HepG2 (cell line): ENCODE data around the gene PBLD. TPM values are rescaled to one million over a fixed set of nuclear protein-coding genes. Genes with fewer than 3 reads are reported as not detected.
A peak's percentile ranks its signal among the peaks of the same experiment; 100 is the strongest.

ENCODE experiments used
- DMTF1 ChIP-seq: sonication (generic); formaldehyde crosslinking; IDR thresholded peaks from 2 replicates; pipeline ENCODE4 v1.4.0; 2020; ENCODE audit warnings: mild to moderate bottlenecking, missing genetic modification reagents
- EP300 ChIP-seq, 3 experiments: sonication (generic) in 1 of 3; formaldehyde crosslinking in 1 of 3; IDR thresholded peaks; 2 replicates each; pipeline versions ENCODE4 v1.5.1 to v1.6.1; 2011 to 2020; ENCODE audit warnings: low read depth in 2 of 3, low read length in 2 of 3, borderline replicate concordance in 1 of 3, improper control_type of control experiment in 1 of 3, mild to moderate bottlenecking in 1 of 3, missing genetic modification reagents in 1 of 3, moderate library complexity in 1 of 3
- ETV5 ChIP-seq: IDR thresholded peaks from 2 replicates; pipeline ENCODE4 v1.6.1; 2018; ENCODE audit warnings: missing biosample characterization, missing genetic modification reagents, inconsistent platforms, borderline replicate concordance
- FOXK1 ChIP-seq: sonication (generic); formaldehyde crosslinking; IDR thresholded peaks from 2 replicates; pipeline ENCODE4 v1.4.0; 2020; ENCODE audit warnings: low read depth, missing genetic modification reagents, borderline replicate concordance
- HMG20A ChIP-seq: IDR thresholded peaks from 2 replicates; pipeline ENCODE4 v1.6.1; 2016; ENCODE audit warnings: borderline replicate concordance
- KDM2A ChIP-seq: sonication (generic); formaldehyde crosslinking; IDR thresholded peaks from 2 replicates; pipeline ENCODE4 v1.4.0; 2020; ENCODE audit warnings: low read depth, missing genetic modification reagents, borderline replicate concordance
- SMAD9 ChIP-seq: sonication (generic); formaldehyde crosslinking; IDR thresholded peaks from 2 replicates; pipeline ENCODE4 v1.5.1; 2020; ENCODE audit warnings: mild to moderate bottlenecking, missing genetic modification reagents
- SOX13 ChIP-seq, 3 experiments: fragments of 450-650 bp in 1 of 3; sonication (generic) in 1 of 3; formaldehyde crosslinking in 1 of 3; IDR thresholded peaks in 2 of 3; conservative IDR thresholded peaks in 1 of 3; 2 replicates each; pipeline versions ENCODE4 v1.5.0 to v1.6.1; 2016 to 2020; ENCODE audit warnings: antibody characterized with exemption in 1 of 3, mild to moderate bottlenecking in 1 of 3, missing compliant biosample characterization in 1 of 3, missing genetic modification reagents in 1 of 3, moderate library complexity in 1 of 3
- ZBED4 ChIP-seq: sonication (generic); formaldehyde crosslinking; IDR thresholded peaks from 2 replicates; pipeline ENCODE4 v1.4.0; 2020; ENCODE audit warnings: missing genetic modification reagents, borderline replicate concordance
- ZEB1 ChIP-seq: IDR thresholded peaks from 2 replicates; pipeline ENCODE4 v1.6.1; 2012; ENCODE audit warnings: mild to moderate bottlenecking, low read depth, inconsistent platforms; ENCODE audit not compliant: insufficient replicate concordance
- ZFAT ChIP-seq: sonication (generic); formaldehyde crosslinking; conservative IDR thresholded peaks from 2 replicates; pipeline ENCODE4 v1.8.1; 2023; ENCODE audit warnings: missing genetic modification reagents, inconsistent platforms
- ZNF10 ChIP-seq: sonication (generic); formaldehyde crosslinking; IDR thresholded peaks from 2 replicates; pipeline ENCODE4 v1.4.0; 2020; ENCODE audit warnings: mild to moderate bottlenecking, low read depth, missing genetic modification reagents, borderline replicate concordance
- ZNF772 ChIP-seq: sonication (generic); formaldehyde crosslinking; IDR thresholded peaks from 2 replicates; pipeline ENCODE4 v1.5.0; 2020; ENCODE audit warnings: mild to moderate bottlenecking, missing genetic modification reagents
- ZNF800 ChIP-seq: sonication (generic); formaldehyde crosslinking; IDR thresholded peaks from 2 replicates; pipeline ENCODE4 v1.4.0; 2020; ENCODE audit warnings: missing genetic modification reagents
- ZNF891 ChIP-seq: sonication (generic); formaldehyde crosslinking; IDR thresholded peaks from 2 replicates; pipeline ENCODE4 v1.5.0; 2020; ENCODE audit warnings: mild to moderate bottlenecking, missing genetic modification reagents
- polyA plus RNA-seq, 8 experiments: library from polyadenylated mRNA; depleted of rRNA in 3 of 8; stranded (reverse) in 7 of 8; unstranded in 1 of 8; fragments of >200 nt; fragmentation: Illumina TruSeq in 4 of 8; extraction: Trizol in 4 of 8; gene quantifications; 2 replicates each; pipeline versions ENCODE4 v1.2.1 to v1.2.3, GENCODE V29; 2011 to 2016; ENCODE audit warnings: low read depth in 4 of 8, missing spikeins in 1 of 8, mixed read lengths in 1 of 8; ENCODE audit not compliant: insufficient read depth in 1 of 8
- total RNA-seq, 5 experiments: library from RNA; depleted of rRNA; stranded (reverse); fragments of >200 nt; fragmentation: Illumina TruSeq; extraction: Trizol; gene quantifications; 2 replicates each; pipeline ENCODE4 v1.2.3, GENCODE V29; 2016; ENCODE audit warnings: low read depth in 1 of 5
- TF ChIP-seq, protein P1 (sequence below): sonication (generic); formaldehyde crosslinking; IDR thresholded peaks from 2 replicates; pipeline ENCODE4 v1.8.1; 2023; ENCODE audit warnings: missing genetic modification reagents, mild to moderate bottlenecking, borderline replicate concordance

PBLD gene
- total and polyA plus RNA-seq, 2 of the 13 experiments (the other 11 are each of a cell fraction or from before 2014, with no cell fraction given): 0.42 to 3.1 TPM

DNA sequence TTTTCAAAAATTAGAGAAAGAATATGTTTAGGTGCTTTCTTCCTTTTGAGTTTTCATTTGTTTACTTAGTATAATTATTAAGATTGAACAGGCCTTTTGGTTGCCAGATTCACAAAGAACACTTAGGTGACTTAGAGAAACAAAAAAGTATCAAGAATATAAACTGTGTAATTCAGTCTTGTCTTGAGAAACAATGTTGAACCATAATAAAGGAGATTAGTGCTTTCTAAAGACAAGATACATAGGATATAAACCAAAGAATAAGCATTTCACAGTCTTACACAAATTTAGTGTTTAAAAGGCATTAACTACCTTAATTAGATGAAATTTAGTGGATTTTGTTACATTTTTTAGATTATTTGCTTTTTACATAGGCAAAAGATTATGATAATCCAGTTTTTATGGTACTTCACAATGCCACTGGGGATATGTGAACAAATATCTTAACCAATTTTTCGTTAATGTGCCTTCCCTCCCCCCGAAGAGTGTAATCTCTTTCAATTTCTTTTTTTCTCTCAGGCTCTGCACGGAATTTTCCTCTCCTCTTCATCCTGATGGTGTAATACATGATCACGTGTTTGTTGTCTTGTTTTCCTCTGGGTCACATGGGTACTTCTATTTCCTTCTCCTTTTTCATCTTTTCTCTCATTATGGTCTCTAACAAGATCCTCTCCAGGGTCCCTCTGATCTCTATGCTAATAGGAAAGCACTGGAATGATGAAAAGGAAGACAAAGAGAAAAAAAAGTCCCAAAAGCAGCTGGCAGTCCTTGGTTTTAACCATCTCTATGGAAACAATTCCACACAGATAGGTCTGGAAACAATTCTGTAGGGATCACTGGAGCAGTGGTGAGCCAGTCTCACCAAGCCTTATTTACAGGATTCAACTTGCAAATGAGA is 4.6 kb downstream of the PBLD start (continued):
- TF ChIP-seq ZNF800 (CRISPR knock-in tag) (no peak), ZNF10 (CRISPR knock-in tag) (no peak), FOXK1 (peak; percentile 49; the same call in 1 of the 2 replicates), SOX13 (IDR thresholded peaks at IDR 0.05) (no peak), SOX13 (CRISPR knock-in tag; conservative IDR thresholded peaks at IDR 0.05 in 1 of 2, IDR thresholded peaks at IDR 0.05 in 1 of 2) (peak in 1 of 2 experiments; percentile 37; a peak in 1 of 4 replicates), HMG20A (CRISPR knock-in tag) (0 out of 2 replicates have a peak, but pooled peaks have one; percentile 7), SMAD9 (CRISPR knock-in tag) (no peak), ZFAT (CRISPR knock-in tag) (no peak), KDM2A (CRISPR knock-in tag) (no peak), ZNF891 (no peak), ZBED4 (CRISPR knock-in tag) (no peak), ZEB1 (no peak), ZNF772 (no peak), ETV5 (CRISPR knock-in tag) (no peak), EP300 (IDR thresholded peaks at IDR 0.05; ENCODE audit: low read depth in 2 of 2, low read length in 2 of 2) (peak in 1 of 2 experiments; percentile 51; a peak in 2 of 4 replicates), EP300 (CRISPR knock-in tag; IDR thresholded peaks at IDR 0.05; ENCODE audit: borderline replicate concordance) (no peak), DMTF1 (CRISPR knock-in tag) (no peak)
- TF ChIP-seq, protein P1, sequence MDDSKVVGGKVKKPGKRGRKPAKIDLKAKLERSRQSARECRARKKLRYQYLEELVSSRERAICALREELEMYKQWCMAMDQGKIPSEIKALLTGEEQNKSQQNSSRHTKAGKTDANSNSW (CRISPR knock-in tag): no peak
